Ovary (tissue), 3 donors: Measurements from ENCODE around the gene ATP6V0A4.

Experiments
- CTCF ChIP-seq, 3 donors: fragments of 450-650 bp in 2 of 3; fragments of 200-600 bp in 1 of 3; IDR thresholded peaks; one replicate each; pipeline versions ENCODE4 v1.5.1 to v1.8.0; 2016 to 2022; ENCODE audit warnings: antibody characterized with exemption in 3 of 3, mild to moderate bottlenecking in 1 of 3
- EP300 ChIP-seq: sonication (generic); formaldehyde crosslinking; IDR thresholded peaks from one replicate; pipeline ENCODE4 v1.6.1; 2017; ENCODE audit warnings: antibody characterized with exemption
- POLR2A ChIP-seq: fragments of 450-650 bp; IDR thresholded peaks from one replicate; pipeline ENCODE4 v1.6.1; 2017; ENCODE audit warnings: antibody characterized with exemption, mild to moderate bottlenecking, moderate library complexity
- donor health status: DM: no; HTN: no; CAD: no.

- TF ChIP-seq POLR2A (no peak), CTCF (IDR thresholded peaks at IDR 0.05) (no peak), EP300 (no peak)
Measured at GRCh38 chr7:138837627-138838026, 39.6 kb upstream of the ATP6V0A4 start.
